Measurements from ENCODE around the gene PYGB.

PYGB gene

DNA sequence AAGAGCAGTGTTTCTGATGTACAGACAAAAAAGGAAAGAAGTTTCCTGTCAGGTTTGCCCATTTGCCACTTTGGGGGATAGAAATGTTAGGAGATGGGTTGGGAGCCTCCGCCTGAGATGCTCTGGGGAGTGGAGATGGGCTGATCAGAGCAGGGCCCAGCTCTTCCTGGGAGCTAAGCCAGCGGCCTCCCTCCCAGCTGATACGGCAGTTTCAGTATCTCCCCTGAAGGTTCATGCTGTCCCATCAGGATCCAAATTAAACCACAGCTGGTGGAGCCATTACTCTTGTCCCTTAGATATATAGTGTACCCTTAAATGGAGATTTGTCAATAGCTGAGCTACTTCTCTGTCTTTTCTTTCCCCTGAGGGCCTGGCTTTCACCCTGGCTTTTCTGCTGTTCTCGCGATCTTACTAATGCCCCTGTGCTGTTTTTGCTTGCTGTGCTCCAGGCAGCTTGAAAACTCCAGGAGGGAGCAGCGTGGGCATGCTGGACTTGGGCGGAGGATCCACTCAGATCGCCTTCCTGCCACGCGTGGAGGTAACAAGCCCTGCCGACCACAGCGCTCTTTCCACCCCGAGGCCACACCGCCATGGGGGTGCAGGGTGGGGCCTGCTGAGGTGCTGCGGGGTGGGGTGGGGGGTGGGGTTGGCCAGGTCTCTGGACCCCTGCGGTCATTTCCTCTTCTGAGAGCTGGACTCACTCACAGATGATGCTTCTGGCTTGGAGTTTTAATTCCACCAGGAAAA lies 31.5 kb upstream of the PYGB start:
- DNase-seq (ENCODE audit: low read depth), result no peak

GRCh38 chr20:25217161-25218108 lies 30.4 kb upstream of the PYGB start:
- DNase-seq (ENCODE audit: low read depth), result no peak

- DNase-seq (ENCODE audit: low read depth), result no peak
These were observed 29.8 kb upstream of the PYGB start for GRCh38 chr20:25218109-25218486.

DNA sequence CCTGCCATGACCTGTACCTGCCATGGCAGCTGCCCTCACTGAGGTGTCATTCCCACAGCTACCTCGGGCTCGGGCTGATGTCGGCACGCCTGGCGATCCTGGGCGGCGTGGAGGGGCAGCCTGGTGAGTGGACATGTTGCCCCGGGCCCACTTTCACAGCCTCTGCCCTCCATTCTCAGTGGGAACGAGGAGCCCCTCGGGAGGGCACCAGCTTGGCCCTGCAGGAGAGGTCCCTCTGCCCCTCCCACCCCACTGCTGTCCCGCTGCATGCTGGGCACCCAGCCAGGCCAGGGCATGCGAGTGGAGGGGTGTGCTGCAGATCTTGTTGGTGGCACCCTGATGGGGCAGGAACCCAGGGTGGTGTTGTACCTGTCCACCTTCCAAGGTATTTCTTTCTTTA lies 29.4 kb upstream of the PYGB start:
- DNase-seq (ENCODE audit: low read depth), result no peak

DNA sequence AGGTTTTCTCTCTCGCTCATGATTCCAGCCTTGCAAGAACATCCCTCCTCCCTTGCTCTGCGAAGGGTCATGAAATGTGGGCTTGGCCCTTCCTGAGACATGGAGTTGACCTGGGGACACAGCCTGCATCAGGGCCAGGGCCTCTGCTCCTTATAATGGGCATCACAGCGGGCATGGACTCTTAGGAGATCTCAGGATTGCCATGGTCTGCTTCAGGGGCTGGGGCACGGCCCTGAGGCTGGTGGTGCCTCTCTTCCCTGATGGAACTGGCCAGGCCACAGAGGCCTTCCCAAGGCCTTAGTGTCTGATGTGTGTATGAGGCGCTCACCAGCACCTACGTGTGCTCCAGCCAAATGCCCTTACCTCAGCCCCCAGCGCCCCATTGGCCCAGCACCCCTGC lies 28.5 kb upstream of the PYGB start:
- no peak for DNase-seq (ENCODE audit: low read depth)

GRCh38 chr20:25220021-25220730 lies 27.7 kb upstream of the PYGB start:
- no peak for DNase-seq (ENCODE audit: low read depth)

DNA sequence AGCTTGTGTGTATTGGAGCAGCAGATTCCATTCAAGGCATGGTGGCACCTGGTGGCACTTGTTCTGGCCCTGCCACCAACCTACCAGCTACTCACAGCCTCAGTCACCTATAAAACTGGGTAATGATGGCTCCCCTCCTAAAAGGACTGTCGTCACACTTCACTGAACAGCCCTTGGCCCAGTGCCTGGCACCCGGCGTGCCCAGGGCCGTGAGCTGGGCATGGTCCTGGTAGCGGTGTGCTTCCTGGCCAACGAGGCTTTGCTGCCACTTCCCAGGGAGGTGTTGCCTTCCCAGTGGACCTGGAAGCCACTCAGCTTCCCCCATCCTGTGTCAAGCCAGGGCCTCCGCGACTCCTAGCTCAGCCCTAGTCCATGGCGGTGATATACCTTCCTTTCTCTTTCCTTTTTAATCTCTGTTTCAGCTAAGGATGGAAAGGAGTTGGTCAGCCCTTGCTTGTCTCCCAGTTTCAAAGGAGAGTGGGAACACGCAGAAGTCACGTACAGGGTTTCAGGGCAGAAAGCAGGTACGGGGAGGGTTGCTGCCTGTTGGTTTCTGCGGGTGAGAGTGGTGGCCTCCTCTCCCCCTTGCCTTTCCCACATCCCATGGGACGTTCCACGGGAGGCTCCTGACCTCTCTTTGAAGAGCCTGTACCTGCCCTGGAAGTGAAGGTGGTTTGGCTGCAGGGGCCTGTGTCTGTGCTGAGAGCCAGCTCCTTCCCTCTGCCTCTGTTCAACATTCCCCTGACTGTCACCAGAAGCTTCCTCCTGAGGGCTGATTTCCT lies 26.9 kb upstream of the PYGB start:
- no peak for DNase-seq (ENCODE audit: low read depth)

GRCh38 chr20:25221592-25222460 lies 26.1 kb upstream of the PYGB start:
- no peak for DNase-seq (ENCODE audit: low read depth)

DNA sequence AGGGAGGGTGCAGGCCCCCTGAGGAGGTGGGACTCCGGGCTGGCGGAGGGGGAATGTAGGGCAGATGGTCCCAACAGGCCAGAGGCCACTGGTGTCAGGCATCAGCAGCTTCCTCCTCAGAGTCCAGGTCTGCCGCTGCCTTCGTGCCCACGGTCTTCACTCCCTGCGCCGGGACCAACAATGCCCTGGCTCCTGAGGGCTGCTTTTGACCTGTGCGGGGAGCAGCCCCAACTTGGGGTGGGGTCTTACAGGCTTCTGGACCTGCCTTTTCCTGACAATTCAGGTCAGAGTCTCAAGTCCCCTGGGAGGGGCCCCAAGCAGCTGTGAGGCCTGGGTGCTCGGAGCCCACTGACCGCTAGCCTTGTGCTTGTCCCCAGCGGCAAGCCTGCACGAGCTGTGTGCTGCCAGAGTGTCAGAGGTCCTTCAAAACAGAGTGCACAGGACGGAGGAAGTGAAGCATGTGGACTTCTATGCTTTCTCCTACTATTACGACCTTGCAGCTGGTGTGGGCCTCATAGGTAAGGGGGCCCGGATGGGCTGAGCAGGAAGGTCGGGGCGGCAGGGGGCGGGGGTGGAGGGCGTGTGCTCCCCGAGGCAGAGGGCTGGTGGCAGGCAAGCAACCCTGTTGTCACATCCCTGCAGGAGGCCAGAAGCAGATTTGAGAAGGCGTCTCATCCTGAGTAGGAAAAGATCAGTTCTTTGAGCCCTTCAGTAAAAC lies 25.3 kb upstream of the PYGB start:
- DNase-seq (ENCODE audit: low read depth), result no peak

DNA sequence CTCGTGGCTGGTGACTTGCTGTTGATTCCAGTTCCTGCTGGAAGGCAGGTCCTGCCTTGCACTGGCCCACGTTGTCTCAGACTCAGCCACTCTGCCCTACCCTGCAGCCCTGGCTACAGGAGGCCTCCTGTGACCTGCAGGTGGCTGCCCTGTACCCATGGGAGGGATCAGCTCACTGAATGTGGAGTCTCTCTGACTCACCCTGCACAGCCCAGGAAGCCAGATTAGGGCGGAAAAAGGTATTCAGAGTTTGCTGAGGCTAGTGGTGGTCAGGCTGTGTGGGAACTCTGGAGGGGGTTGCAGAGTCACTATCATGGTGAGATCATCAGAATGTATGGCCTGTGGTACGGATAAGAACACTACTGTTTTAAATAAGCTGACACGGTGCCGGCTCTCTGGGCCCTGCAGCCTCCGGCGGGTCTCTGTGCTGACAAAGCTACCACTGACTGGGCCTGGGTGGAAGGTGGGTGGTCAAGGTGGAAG lies 24.7 kb upstream of the PYGB start:
- no peak for DNase-seq (ENCODE audit: low read depth)

GRCh38 chr20:25223765-25224720 lies 23.8 kb upstream of the PYGB start:
- no peak for DNase-seq (ENCODE audit: low read depth)

- no peak for DNase-seq (ENCODE audit: low read depth)
These were observed 22.9 kb upstream of the PYGB start for GRCh38 chr20:25224941-25225340.

DNA sequence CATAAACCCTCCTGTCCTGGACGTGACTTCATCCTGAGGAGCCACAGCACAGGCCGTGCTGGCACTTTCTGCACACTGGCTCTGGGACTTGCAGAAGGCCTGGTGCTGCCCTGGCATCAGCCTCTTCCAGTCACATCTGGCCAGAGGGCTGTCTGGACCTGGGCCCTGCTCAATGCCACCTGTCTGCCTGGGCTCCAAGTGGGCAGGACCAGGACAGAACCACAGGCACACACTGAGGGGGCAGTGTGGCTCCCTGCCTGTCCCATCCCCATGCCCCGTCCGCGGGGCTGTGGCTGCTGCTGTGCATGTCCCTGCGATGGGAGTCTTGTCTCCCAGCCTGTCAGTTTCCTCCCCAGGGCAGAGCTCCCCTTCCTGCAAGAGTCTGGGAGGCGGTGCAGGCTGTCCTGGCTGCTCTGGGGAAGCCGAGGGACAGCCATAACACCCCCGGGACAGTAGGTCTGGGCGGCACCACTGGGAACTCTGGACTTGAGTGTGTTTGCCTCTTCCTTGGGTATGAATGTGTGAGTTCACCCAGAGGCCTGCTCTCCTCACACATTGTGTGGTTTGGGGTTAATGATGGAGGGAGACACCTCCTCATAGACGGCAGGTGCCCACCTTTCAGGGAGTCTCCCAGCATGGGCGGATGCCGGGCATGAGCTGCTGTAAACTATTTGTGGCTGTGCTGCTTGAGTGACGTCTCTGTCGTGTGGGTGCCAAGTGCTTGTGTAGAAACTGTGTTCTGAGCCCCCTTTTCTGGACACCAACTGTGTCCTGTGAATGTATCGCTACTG lies 22.0 kb upstream of the PYGB start:
- DNase-seq (ENCODE audit: low read depth), result no peak

GRCh38 chr20:25226433-25227316 lies 21.2 kb upstream of the PYGB start:
- DNase-seq (ENCODE audit: low read depth), result no peak

DNA sequence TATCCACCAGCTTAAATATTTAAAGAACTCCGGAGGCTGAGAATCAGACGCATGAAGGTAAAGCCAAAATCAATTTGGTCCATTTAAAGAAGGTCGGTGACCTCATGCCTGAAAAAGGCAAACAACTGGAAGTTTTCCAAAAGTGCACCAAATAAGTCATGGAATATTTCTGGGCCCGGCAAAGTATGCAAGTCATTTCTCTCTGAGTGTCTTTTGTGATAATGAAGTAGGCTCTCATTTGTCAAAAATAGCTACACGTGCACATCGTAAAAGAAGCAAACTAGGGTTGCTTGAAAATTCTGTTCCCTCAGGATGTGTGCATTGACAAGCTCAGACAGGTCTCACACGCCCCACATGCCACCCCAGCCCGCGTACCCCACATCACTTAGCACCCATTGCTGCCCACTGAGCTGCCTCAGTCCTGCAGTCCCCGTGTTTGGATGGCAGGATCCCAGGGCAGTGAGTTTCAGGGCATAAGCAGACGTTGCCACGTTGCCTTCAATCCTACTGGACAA lies 20.5 kb upstream of the PYGB start:
- DNase-seq (ENCODE audit: low read depth), result peak; percentile 69

DNA sequence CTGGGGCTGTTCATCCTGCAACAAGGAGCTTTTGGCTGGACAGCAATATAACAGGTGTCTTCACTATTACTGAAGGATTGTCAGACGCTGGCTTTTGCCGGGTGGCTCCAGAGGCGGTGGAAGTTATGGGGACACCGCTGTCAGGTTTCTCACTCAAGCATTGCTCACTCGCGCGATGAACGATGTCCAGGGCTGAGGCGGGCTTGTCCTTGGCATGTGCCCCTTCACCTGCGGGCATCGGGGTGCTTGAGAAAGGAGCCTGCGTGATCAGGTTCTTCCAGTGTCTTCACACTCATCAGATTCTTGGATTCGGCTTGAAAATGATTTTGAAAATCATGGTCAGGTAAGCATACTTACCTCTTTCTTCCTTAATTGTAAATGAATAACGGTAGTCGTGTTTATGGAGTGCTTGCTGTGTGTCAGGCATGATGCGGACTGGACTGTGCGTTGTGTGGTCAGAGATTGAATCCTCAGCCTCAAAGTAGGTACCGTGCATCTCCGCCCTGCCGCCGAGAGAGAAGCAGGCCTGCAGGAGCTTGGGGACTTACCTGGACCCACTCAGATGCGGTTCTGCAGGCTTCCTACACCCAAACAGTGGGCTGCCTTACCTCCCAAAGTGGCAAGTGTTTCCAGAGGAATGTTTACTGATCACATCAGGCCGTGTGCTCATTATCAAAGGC lies 18.3 kb upstream of the PYGB start:
- DNase-seq (ENCODE audit: low read depth), result no peak

Measured in fibroblast of the conjunctiva (primary cell).